ENCODE results near the gene DUOX2. TPM values are rescaled to one million over a fixed set of nuclear protein-coding genes. Genes with fewer than 3 reads are reported as not detected.

The DUOX2 gene
- total RNA-seq, 1 experiment from 2014 or later: 0.08 TPM

GRCh38 chr15:45141386-45141785 is 27.4 kb upstream of the DUOX2 start:
- TF ChIP-seq REST (IDR thresholded peaks at IDR 0.05; ENCODE audit: insufficient read depth in 1 of 2, low read depth in 2 of 2, low read length in 1 of 2) (no peak), POLR2AphosphoS5 (IDR thresholded peaks at IDR 0.05; ENCODE audit: low read depth, low read length) (no peak), SIN3A (IDR thresholded peaks at IDR 0.05; ENCODE audit: borderline replicate concordance, insufficient read depth, low read depth, low read length) (no peak), CTCF (IDR thresholded peaks at IDR 0.05) (no peak), TCF7L2 (IDR thresholded peaks at IDR 0.05; ENCODE audit: low read depth, low read length) (no peak)
- no peak overlapping the region for H3K27ac ChIP-seq (ENCODE audit: low read length)
- ChIA-PET POLR2A (no interaction called here), CTCF (no interaction called here)
- peaks cover 4% of the 10 kb centered on the region; the same call in 1 of the 2 replicates for H3K27me3 ChIP-seq (ENCODE audit: control insufficient read depth, insufficient read depth, low read length)
- intact Hi-C loops (cut with micrococcal nuclease; ENCODE audit: unreplicated experiment): no loop called here
- DNase-seq (ENCODE audit: low read depth, low spot score) (no peak), ATAC-seq (no peak)
- BruUV-seq (replicated peaks): no TSS peak
- H3K4me3 ChIP-seq (ENCODE audit: low read depth in 2 of 2, low read length in 2 of 2): no peak overlapping the region
- H3K9me3 ChIP-seq (ENCODE audit: control insufficient read depth, insufficient read depth, low read depth, low read length): no peaks in the 10 kb centered on the region
- no peaks in the 10 kb centered on the region for H3K36me3 ChIP-seq (ENCODE audit: control insufficient read depth, insufficient read depth, low read length)
- no peaks in the 10 kb centered on the region for H3K4me1 ChIP-seq (ENCODE audit: control insufficient read depth, insufficient read depth, low read length)
- in situ Hi-C loops (cut with HindIII; ENCODE audit: low pct_unique_long_range_greater_than_20kb, low sequenced_read_pairs): no loop called here

- Histone ChIP-seq H3K4me3 (ENCODE audit: low read depth in 2 of 2, low read length in 2 of 2) (no peak overlapping the region), H3K9me3 (ENCODE audit: control insufficient read depth, insufficient read depth, low read depth, low read length) (no peaks in the 10 kb centered on the region), H3K27ac (ENCODE audit: low read length) (no peak overlapping the region), H3K4me1 (ENCODE audit: control insufficient read depth, insufficient read depth, low read length) (no peaks in the 10 kb centered on the region), H3K27me3 (ENCODE audit: control insufficient read depth, insufficient read depth, low read length) (peaks cover 5% of the 10 kb centered on the region; the same call in 1 of the 2 replicates), H3K36me3 (ENCODE audit: control insufficient read depth, insufficient read depth, low read length) (no peaks in the 10 kb centered on the region)
- in situ Hi-C loops (cut with HindIII; ENCODE audit: low pct_unique_long_range_greater_than_20kb, low sequenced_read_pairs) (no loop called here), intact Hi-C loops (cut with micrococcal nuclease; ENCODE audit: unreplicated experiment) (no loop called here)
- ChIA-PET CTCF (no interaction called here), POLR2A (no interaction called here)
- no peak for ATAC-seq
- DNase-seq (ENCODE audit: low read depth, low spot score): no peak
- no TSS peak for BruUV-seq (replicated peaks)
- TF ChIP-seq REST (IDR thresholded peaks at IDR 0.05; ENCODE audit: insufficient read depth in 1 of 2, low read depth in 2 of 2, low read length in 1 of 2) (no peak), CTCF (IDR thresholded peaks at IDR 0.05) (no peak), TCF7L2 (IDR thresholded peaks at IDR 0.05; ENCODE audit: low read depth, low read length) (no peak), SIN3A (IDR thresholded peaks at IDR 0.05; ENCODE audit: borderline replicate concordance, insufficient read depth, low read depth, low read length) (no peak), POLR2AphosphoS5 (IDR thresholded peaks at IDR 0.05; ENCODE audit: low read depth, low read length) (no peak)
Observed at GRCh38 chr15:45140557-45141250, 26.7 kb upstream of the DUOX2 start.

Measured in Panc1 (cell line).